ENCODE data around the gene SDHAF2.

DNA sequence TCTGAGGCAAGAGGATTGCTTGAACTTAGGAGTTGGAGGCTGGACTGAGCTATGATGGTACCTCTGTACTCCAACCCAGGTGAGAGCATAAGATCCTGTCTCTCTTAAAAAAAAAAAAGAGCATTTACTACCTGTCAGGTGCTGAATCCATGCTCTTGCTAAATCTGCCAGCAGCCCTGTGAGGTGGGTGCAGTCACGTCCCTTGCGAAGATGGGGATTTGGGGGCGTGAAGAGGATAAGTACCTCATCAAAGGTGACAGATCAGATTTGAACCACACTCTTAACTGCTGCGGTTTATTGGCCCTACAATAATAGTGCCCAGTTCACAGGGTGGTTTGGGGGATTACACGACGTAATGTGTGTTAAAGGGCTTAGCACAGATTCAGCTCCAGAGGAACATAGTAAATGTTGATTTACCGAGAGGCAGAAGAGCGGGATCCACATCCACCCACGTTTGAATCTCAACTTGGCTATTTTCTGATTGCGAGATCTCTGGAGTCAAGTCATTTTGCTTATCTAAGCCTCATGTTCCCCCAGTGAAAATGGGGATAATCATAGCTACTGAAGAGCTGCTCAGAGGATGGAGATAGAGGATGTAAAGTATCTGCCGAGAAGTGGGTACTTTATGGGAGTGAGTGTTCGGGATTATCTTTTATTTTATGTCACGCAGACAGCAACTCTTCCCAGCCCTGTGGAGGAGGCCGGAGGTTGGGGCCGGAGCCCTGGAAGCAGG, 50.5 kb downstream of the SDHAF2 start:
- TF ChIP-seq CTCF (IDR thresholded peaks at IDR 0.05; ENCODE audit: low read depth, low read length): no peak
- no peak for TF ChIP-seq POLR2A (IDR thresholded peaks at IDR 0.05; ENCODE audit: extremely low read depth, insufficient read length)
- no peak for TF ChIP-seq MYC (IDR thresholded peaks at IDR 0.05; ENCODE audit: low read depth, low read length)

Data from NB4 (cell line).